Activated naive CD4-positive, alpha-beta T cell treated with anti-CD3 and anti-CD28 coated beads for 36 hours (primary cell): ENCODE results near the gene G0S2. TPM values are rescaled to one million over a fixed set of nuclear protein-coding genes. Genes with fewer than 3 reads are reported as not detected.

Source experiments
- CTCF ChIA-PET: fragments of 350-600 bp; sonication (Branson Sonifier 250); formaldehyde crosslinking; loops from one replicate; lab custom pipeline; 2021; ENCODE audit warnings: antibody characterized with exemption; lab: Charles Lee
- DNase-seq: peaks from one replicate; pipeline ENCODE4 v3.0.0-alpha.2; 2020
- H3K27ac Mint-ChIP-seq: one replicate; pipeline ENCODE4 v1.8.0; 2021; ENCODE audit warnings: mild to moderate bottlenecking, mixed read lengths
- H3K27me3 Mint-ChIP-seq: one replicate; pipeline ENCODE4 v1.8.0; 2021; ENCODE audit warnings: low read depth, mixed read lengths
- H3K36me3 Mint-ChIP-seq: one replicate; pipeline ENCODE4 v1.8.0; 2021; ENCODE audit warnings: low read depth, mixed read lengths
- H3K4me1 Mint-ChIP-seq: one replicate; pipeline ENCODE4 v1.8.0; 2021; ENCODE audit warnings: low read depth, mixed read lengths
- H3K4me3 Mint-ChIP-seq: one replicate; pipeline ENCODE4 v1.8.0; 2021; ENCODE audit warnings: mild to moderate bottlenecking, moderate library complexity, mixed read lengths
- H3K9me3 Mint-ChIP-seq: one replicate; pipeline ENCODE4 v1.8.0; 2021; ENCODE audit warnings: mixed read lengths
- intact Hi-C: fragments of 100-400 bp; cut with micrococcal nuclease; formaldehyde crosslinking; loops from one replicate; pipeline ENCODE4 v1.15.1; 2023
- total RNA-seq, 2 experiments: library from RNA; stranded (reverse); gene quantifications; one replicate each; pipeline ENCODE4 v1.2.3, GENCODE V29; 2021

Gene G0S2
- total RNA-seq, 2 experiments from 2014 or later, result 138 to 139 TPM

- H3K36me3 Mint-ChIP-seq, result peaks cover 17% of the 10 kb centered on the region
- DNase-seq, result no peak
- peak overlapping the region; percentile 94 for H3K27ac Mint-ChIP-seq
- no peaks in the 10 kb centered on the region for H3K27me3 Mint-ChIP-seq
- peaks cover 81% of the 10 kb centered on the region for H3K4me1 Mint-ChIP-seq
- H3K4me3 Mint-ChIP-seq, result no peak overlapping the region
- intact Hi-C loops, result no loop called here
- CTCF ChIA-PET, result interaction anchor here (0.6 to 2.3 kb wide), 4 partner anchors 14 to 105 kb away, joined by 3 to 7 read pairs (median 4); no protein-coding TSS in a partner anchor
- no peaks in the 10 kb centered on the region for H3K9me3 Mint-ChIP-seq
Observed at GRCh38 chr1:209707308-209707707, 32.1 kb downstream of the G0S2 start.

DNA sequence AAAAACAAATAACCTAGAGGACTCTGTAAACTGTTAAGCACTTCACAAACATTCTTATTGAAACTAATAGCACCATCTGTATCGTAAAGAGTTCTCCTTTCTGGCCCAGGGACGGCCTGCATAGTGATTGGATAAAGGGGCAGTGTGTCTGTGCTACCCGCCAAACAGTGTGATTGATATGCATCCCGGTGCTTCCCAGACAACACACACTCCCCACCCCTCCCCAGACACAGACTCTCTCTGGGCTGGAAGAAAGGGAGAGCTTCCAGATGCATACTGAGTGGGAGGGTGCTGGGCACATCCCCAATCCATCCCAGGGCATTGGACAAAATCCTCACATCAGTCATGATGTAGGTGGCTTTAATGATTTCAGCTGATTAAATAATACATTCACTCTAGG, 33.1 kb downstream of the G0S2 start:
- Mint-ChIP-seq H3K4me3 (no peak overlapping the region), H3K4me1 (peaks cover 81% of the 10 kb centered on the region), H3K27me3 (no peaks in the 10 kb centered on the region), H3K27ac (peak overlapping the region; percentile 94), H3K9me3 (no peaks in the 10 kb centered on the region), H3K36me3 (peaks cover 17% of the 10 kb centered on the region)
- intact Hi-C loops, result no loop called here
- no peak for DNase-seq
- CTCF ChIA-PET, result interaction anchor here (0.8 to 2.3 kb wide), 3 partner anchors 17 to 40 kb away, joined by 3 to 7 read pairs (median 4); no protein-coding TSS in a partner anchor

DNA sequence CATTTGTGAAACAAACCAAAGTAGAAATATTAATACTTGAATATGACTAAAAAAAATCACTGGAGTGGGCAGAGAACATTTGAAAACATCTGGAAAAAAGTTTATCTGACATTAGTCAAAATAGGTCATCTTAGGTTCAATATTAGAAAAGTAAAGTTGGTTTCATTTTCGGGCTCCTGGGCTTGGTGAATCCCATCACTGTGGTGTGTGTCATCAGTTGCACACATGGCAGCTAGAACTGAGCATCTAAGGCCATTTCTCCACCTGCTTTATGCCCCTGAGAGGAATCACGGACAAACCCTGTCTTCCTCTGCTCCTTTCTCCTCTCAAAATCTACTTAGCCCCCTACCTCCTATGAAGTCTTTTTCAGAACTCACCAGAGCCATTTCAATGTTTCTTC, 34.9 kb downstream of the G0S2 start:
- peaks cover 77% of the 10 kb centered on the region for H3K4me1 Mint-ChIP-seq
- H3K36me3 Mint-ChIP-seq, result peaks cover 22% of the 10 kb centered on the region
- intact Hi-C loops, result loop anchor here (1.0 kb wide), 1 partner anchor 14 kb away; no protein-coding TSS in a partner anchor
- peak; percentile 51 for DNase-seq
- CTCF ChIA-PET, result no interaction called here
- no peaks in the 10 kb centered on the region for H3K27me3 Mint-ChIP-seq
- H3K4me3 Mint-ChIP-seq, result peak overlapping the region; percentile 41
- H3K27ac Mint-ChIP-seq, result peak overlapping the region; percentile 94
- H3K9me3 Mint-ChIP-seq, result no peaks in the 10 kb centered on the region

DNA sequence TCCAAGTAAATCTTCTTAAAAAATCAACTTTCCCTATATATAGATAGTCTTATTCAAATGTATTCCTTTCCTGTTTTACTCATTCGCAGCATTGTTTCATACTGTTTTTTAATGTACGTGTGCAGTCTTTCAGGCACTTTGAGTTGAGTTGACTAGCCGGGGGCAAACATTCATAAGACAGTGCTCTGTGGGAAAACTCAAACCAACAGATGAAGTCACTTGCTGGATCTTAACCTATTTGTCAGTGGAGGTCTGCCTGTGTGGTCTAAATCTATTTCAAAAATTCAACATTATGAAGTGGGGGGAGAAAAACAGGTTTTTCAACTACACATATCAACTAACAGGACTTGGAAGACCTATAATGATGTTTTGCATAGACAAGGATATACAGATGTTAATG, 35.6 kb downstream of the G0S2 start:
- no peaks in the 10 kb centered on the region for H3K9me3 Mint-ChIP-seq
- CTCF ChIA-PET, result no interaction called here
- H3K4me3 Mint-ChIP-seq, result no peak overlapping the region
- H3K27me3 Mint-ChIP-seq, result no peaks in the 10 kb centered on the region
- H3K27ac Mint-ChIP-seq, result peak overlapping the region; percentile 94
- intact Hi-C loops, result loop anchor here (1.0 kb wide), 1 partner anchor 13 kb away; no protein-coding TSS in a partner anchor
- H3K36me3 Mint-ChIP-seq, result peaks cover 24% of the 10 kb centered on the region
- DNase-seq, result no peak
- H3K4me1 Mint-ChIP-seq, result peaks cover 78% of the 10 kb centered on the region

- no peaks in the 10 kb centered on the region for H3K27me3 Mint-ChIP-seq
- no peaks in the 10 kb centered on the region for H3K9me3 Mint-ChIP-seq
- peak overlapping the region; percentile 35 for H3K4me3 Mint-ChIP-seq
- no peak for DNase-seq
- intact Hi-C loops, result loop anchor here (1.0 kb wide), 1 partner anchor 10 kb away; the partner anchor contains the start of gene HSD11B1
- CTCF ChIA-PET, result interaction anchor here (1.6 kb wide), 1 partner anchor 16 kb away, joined by 5 read pairs; no protein-coding TSS in a partner anchor
- H3K27ac Mint-ChIP-seq, result peak overlapping the region; percentile 87
- H3K4me1 Mint-ChIP-seq, result peaks cover 70% of the 10 kb centered on the region
- peaks cover 16% of the 10 kb centered on the region for H3K36me3 Mint-ChIP-seq
Observed at GRCh38 chr1:209714338-209714737, 39.1 kb downstream of the G0S2 start.

- DNase-seq, result no peak
- peaks cover 14% of the 10 kb centered on the region for H3K36me3 Mint-ChIP-seq
- peak overlapping the region; percentile 60 for H3K4me3 Mint-ChIP-seq
- H3K9me3 Mint-ChIP-seq, result no peaks in the 10 kb centered on the region
- peaks cover 64% of the 10 kb centered on the region for H3K4me1 Mint-ChIP-seq
- H3K27me3 Mint-ChIP-seq, result no peaks in the 10 kb centered on the region
- intact Hi-C loops, result no loop called here
- peak overlapping the region; percentile 87 for H3K27ac Mint-ChIP-seq
- CTCF ChIA-PET, result no interaction called here
Observed at GRCh38 chr1:209715314-209715713, 40.1 kb downstream of the G0S2 start.

- Mint-ChIP-seq H3K9me3 (no peaks in the 10 kb centered on the region), H3K36me3 (peaks cover 12% of the 10 kb centered on the region), H3K27ac (peak overlapping the region; percentile 87), H3K4me1 (peaks cover 68% of the 10 kb centered on the region), H3K27me3 (no peaks in the 10 kb centered on the region), H3K4me3 (no peak overlapping the region)
- DNase-seq, result no peak
- intact Hi-C loops, result no loop called here
- CTCF ChIA-PET, result no interaction called here
Observed at GRCh38 chr1:209717818-209718217, 42.6 kb downstream of the G0S2 start.

DNA sequence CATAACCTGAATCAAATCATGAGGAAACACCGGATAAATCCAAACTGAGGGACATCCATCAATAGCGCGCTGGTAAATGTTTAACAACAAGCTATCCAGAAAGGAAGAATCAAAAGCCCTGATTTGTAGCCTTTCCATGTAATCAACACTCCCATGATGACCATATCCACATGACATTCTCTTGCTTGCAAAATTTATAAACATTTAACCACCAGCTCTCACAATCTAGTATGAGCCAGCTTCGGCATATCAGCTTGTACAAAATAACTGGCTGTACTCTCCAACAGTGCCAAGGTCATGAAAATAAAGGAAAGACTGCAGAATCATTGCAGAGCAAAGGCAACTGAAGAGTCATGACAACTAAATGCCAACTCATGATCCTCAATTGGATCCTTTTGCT, 45.1 kb downstream of the G0S2 start:
- H3K4me3 Mint-ChIP-seq, result no peak overlapping the region
- CTCF ChIA-PET, result interaction anchor here (0.6 kb wide), 1 partner anchor 26 kb away, joined by 3 read pairs; no protein-coding TSS in a partner anchor
- intact Hi-C loops, result no loop called here
- no peaks in the 10 kb centered on the region for H3K9me3 Mint-ChIP-seq
- DNase-seq, result no peak
- H3K27ac Mint-ChIP-seq, result no peak overlapping the region
- no peaks in the 10 kb centered on the region for H3K27me3 Mint-ChIP-seq
- peaks cover 8% of the 10 kb centered on the region for H3K36me3 Mint-ChIP-seq
- peaks cover 73% of the 10 kb centered on the region for H3K4me1 Mint-ChIP-seq

GRCh38 chr1:209720826-209721225, 45.6 kb downstream of the G0S2 start:
- intact Hi-C loops, result no loop called here
- Mint-ChIP-seq H3K27ac (peak overlapping the region; percentile 37), H3K36me3 (peaks cover 5% of the 10 kb centered on the region), H3K4me3 (no peak overlapping the region), H3K9me3 (no peaks in the 10 kb centered on the region), H3K27me3 (no peaks in the 10 kb centered on the region), H3K4me1 (peaks cover 73% of the 10 kb centered on the region)
- CTCF ChIA-PET, result interaction anchor here (0.6 kb wide), 1 partner anchor 26 kb away, joined by 3 read pairs; no protein-coding TSS in a partner anchor
- no peak for DNase-seq

DNA sequence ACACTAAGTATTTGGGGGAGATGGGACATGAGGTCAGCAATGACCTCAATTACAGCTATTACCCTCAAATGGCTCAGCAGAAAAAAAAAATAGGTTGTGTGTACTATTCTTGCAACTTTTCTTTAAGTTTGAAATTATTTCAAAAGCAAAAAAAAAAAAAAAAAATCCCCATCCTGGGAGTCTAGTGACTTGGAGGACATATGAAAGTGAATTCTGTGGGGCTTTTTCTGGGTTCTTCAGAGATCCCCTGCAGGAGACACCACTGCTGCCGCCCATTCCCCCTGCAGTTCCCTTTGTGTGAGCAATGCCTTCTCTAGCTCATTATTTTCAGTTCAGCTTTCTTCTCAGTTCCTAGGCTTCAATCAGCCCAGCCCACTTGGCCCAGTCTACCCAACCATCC, 46.1 kb downstream of the G0S2 start:
- Mint-ChIP-seq H3K27me3 (no peaks in the 10 kb centered on the region), H3K36me3 (peaks cover 4% of the 10 kb centered on the region), H3K27ac (peak overlapping the region; percentile 99), H3K4me3 (no peak overlapping the region), H3K4me1 (peaks cover 69% of the 10 kb centered on the region), H3K9me3 (no peaks in the 10 kb centered on the region)
- CTCF ChIA-PET, result no interaction called here
- no peak for DNase-seq
- intact Hi-C loops, result no loop called here

DNA sequence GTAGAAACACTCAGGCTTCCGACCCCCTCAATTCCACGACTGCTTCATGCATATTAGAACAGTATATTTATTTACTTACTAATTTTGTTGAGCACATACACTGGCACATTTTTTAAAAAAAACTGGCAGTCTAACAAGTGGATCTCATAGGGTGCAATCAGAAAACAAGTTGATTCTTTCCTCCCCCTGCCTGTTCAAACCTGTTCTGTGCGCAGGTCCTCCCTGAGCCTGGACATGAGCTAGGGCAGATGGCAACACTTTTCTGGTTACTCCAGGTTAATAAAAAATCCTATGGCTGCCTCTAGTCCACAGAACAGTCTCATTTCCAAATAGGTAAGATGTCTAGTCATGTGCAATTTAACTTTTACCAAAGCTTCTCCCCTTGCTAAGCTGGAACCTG, 48.1 kb downstream of the G0S2 start:
- H3K9me3 Mint-ChIP-seq, result no peaks in the 10 kb centered on the region
- DNase-seq, result no peak
- CTCF ChIA-PET, result interaction anchor here (0.8 to 7.9 kb wide), 11 partner anchors 10 to 155 kb away, joined by 3 to 49 read pairs (median 3); partner anchors contain the start of genes G0S2, HSD11B1 and TRAF3IP3
- no peaks in the 10 kb centered on the region for H3K27me3 Mint-ChIP-seq
- H3K4me1 Mint-ChIP-seq, result peaks cover 70% of the 10 kb centered on the region
- H3K36me3 Mint-ChIP-seq, result peaks cover 4% of the 10 kb centered on the region
- intact Hi-C loops, result no loop called here
- H3K27ac Mint-ChIP-seq, result peak overlapping the region; percentile 99
- H3K4me3 Mint-ChIP-seq, result peak overlapping the region; percentile 49

DNA sequence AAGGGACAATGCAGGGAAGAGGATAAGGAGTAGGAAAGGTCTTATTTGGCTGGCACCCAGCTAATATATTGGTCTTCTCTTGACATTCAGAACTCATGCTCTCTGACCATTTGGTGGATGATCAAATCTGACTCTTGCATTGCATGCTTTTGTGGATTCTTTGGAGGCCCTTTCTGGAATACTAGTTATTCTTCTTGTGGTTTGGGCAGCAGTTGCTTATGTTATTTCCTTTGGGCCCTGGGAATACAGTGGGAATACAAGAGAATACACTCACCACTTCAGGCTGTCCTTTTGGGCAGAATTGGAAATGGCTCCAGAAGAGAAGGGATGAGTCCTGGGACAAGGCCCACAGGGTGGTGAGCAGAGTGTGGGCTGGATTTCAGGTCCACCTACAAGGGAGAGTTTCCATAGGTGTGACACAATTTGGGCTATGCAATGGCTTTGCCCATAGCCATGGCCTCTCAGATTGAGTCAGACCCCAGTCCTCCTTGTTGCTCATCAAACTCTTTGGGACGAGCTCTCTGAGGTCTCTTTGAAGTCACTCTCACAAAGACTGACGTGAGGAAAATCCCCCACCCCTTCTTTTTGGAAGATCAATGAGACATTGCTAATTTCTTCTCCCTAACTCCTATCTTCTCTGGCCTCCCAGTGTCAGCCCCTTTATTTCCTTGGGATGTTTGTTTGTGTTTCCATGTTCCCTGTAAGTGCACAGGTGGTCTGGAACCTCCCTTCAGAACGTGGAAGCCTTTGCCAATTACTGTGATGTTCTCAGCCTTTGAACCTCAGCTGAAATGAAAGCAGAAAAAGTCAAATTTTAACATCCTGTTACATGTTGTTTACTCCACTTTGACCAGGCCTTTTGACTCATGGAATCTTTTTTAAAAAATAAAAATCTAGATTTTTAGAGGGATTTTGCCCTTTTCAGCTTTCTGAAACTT, 48.8 kb downstream of the G0S2 start:
- H3K36me3 Mint-ChIP-seq, result peaks cover 4% of the 10 kb centered on the region
- H3K27ac Mint-ChIP-seq, result peak overlapping the region; percentile 99
- no peaks in the 10 kb centered on the region for H3K9me3 Mint-ChIP-seq
- no peaks in the 10 kb centered on the region for H3K27me3 Mint-ChIP-seq
- H3K4me3 Mint-ChIP-seq, result peak overlapping the region; percentile 49
- DNase-seq, result peak; percentile 80
- intact Hi-C loops, result loop anchor here (1.0 kb wide), 8 partner anchors 8 to 51 kb away; partner anchors contain the start of gene HSD11B1
- peaks cover 70% of the 10 kb centered on the region for H3K4me1 Mint-ChIP-seq
- CTCF ChIA-PET, result interaction anchor here (0.6 to 7.9 kb wide), 18 partner anchors 11 to 155 kb away, joined by 3 to 49 read pairs (median 3); partner anchors contain the start of genes G0S2, HSD11B1 and TRAF3IP3
